Sigmoid colon (tissue), 7 donors: Measurements from ENCODE around the gene GNG14. TPM values are rescaled to one million over a fixed set of nuclear protein-coding genes. Genes with fewer than 3 reads are reported as not detected.
A peak's percentile ranks its signal among the peaks of the same experiment; 100 is the strongest.

Experiments
- DNase-seq: peaks from one replicate; pipeline ENCODE4 v3.0.0-alpha.2; 2019
- H3K27ac ChIP-seq, 4 donors: fragments of 200-600 bp; sonication (generic); one replicate each; pipeline ENCODE4 v1.5.1; 2016 to 2019; ENCODE audit warnings: mild to moderate bottlenecking in 1 of 4
- H3K27me3 ChIP-seq, 3 donors: fragments of 200-600 bp; sonication (generic); one replicate each; pipeline ENCODE4 v1.5.1; 2019; ENCODE audit warnings: mild to moderate bottlenecking in 1 of 3
- H3K36me3 ChIP-seq, 4 donors: fragments of 200-600 bp; sonication (generic); one replicate each; pipeline ENCODE4 v1.5.1; 2016 to 2019
- H3K4me1 ChIP-seq, 4 donors: fragments of 200-600 bp; sonication (generic); one replicate each; pipeline ENCODE4 v1.5.1; 2017 to 2019
- H3K4me3 ChIP-seq, 4 donors: fragments of 200-600 bp; sonication (generic); one replicate each; pipeline ENCODE4 v1.5.1; 2017 to 2019; ENCODE audit warnings: mild to moderate bottlenecking in 2 of 4, moderate library complexity in 1 of 4
- H3K9me3 ChIP-seq, 4 donors: fragments of 200-600 bp in 3 of 4; sonication (generic) in 3 of 4; one replicate each; pipeline versions ENCODE4 v1.5.1 to v1.6.1; 2013 to 2019
- CTCF ChIP-seq, 4 experiments: fragments of 450-650 bp in 3 of 4; fragments of 200-600 bp in 1 of 4; IDR thresholded peaks; one replicate each; pipeline ENCODE4 v1.5.1; 2016 to 2019; ENCODE audit warnings: antibody characterized with exemption in 4 of 4, mild to moderate bottlenecking in 3 of 4, moderate library complexity in 2 of 4
- EP300 ChIP-seq, 4 donors: sonication (generic); formaldehyde crosslinking; IDR thresholded peaks; one replicate each; pipeline ENCODE4 v1.6.1; 2017; ENCODE audit warnings: antibody characterized with exemption in 4 of 4
- POLR2A ChIP-seq, 2 donors: fragments of 450-650 bp; IDR thresholded peaks; one replicate each; pipeline ENCODE4 v1.6.1; 2016; ENCODE audit warnings: antibody characterized with exemption in 2 of 2, mild to moderate bottlenecking in 2 of 2, moderate library complexity in 2 of 2
- POLR2AphosphoS5 ChIP-seq, 4 donors: sonication (generic); formaldehyde crosslinking; IDR thresholded peaks; one replicate each; pipeline ENCODE4 v1.6.1; 2017; ENCODE audit warnings: antibody characterized with exemption in 4 of 4
- WGBS, 2 donors: extraction: QIAGEN DNeasy Blood & Tissue Kit; methylation state at CpG; one replicate each; pipeline ENCODE4 v1.1.7; 2013; 5-methylcytosine and 5-hydroxymethylcytosine counted together
- intact Hi-C: fragments of 100-400 bp; cut with DNase I; formaldehyde crosslinking; loops from one replicate; pipeline ENCODE4 v1.15.1; 2023
- polyA plus RNA-seq, 3 donors: library from polyadenylated mRNA; stranded (reverse); fragments of 200-250 nt; gene quantifications; one replicate each; pipeline ENCODE4 v1.2.3, GENCODE V29; 2013
- total RNA-seq, 4 donors: library from RNA; depleted of rRNA; stranded (reverse); fragments of >200 nt; gene quantifications; one replicate each; pipeline ENCODE4 v1.1.0, GENCODE V29; 2016
- donor health status: healthy with polysubstance abuse.
- donor health status: Bipolar disorder and iron deficiency.
- donor health status: healthy.

GNG14 gene
- total RNA-seq (not detected), polyA plus RNA-seq (not detected)

- Histone ChIP-seq H3K27ac (no peak within 1 kb of the TSS), H3K4me1 (no peaks in the 10 kb centered on the region), H3K27me3 (no peaks in the 10 kb centered on the region), H3K36me3 (no peaks in the 10 kb centered on the region), H3K4me3 (no peak within 1 kb of the TSS), H3K9me3 (no peaks in the 10 kb centered on the region)
- DNase-seq: no peak
- 82 to 89% methylated on average over 9 of the region's 9 CpGs for WGBS, 2 donors
- intact Hi-C loops: no loop called here
- TF ChIP-seq POLR2A (IDR thresholded peaks at IDR 0.05) (no peak), CTCF (IDR thresholded peaks at IDR 0.05) (no peak), EP300 (IDR thresholded peaks at IDR 0.05) (no peak), POLR2AphosphoS5 (IDR thresholded peaks at IDR 0.05) (no peak)
Observed at GRCh38 chr19:12687496-12688196, at the start of gene GNG14. Gene GNG14, plus strand, starts transcription at chr19:12687998. Its CDS starts 51 bp downstream, at chr19:12688049.

GRCh38 chr19:12638611-12639182 is 49.1 kb upstream of the GNG14 start:
- Histone ChIP-seq H3K4me1 (peaks cover 0 to 12% (median 11%) of the 10 kb centered on the region in 4 donors), H3K27me3 (no peaks in the 10 kb centered on the region), H3K36me3 (no peaks in the 10 kb centered on the region), H3K27ac (no peak overlapping the region), H3K9me3 (no peaks in the 10 kb centered on the region), H3K4me3 (no peak overlapping the region)
- DNase-seq: no peak
- WGBS, 2 donors: 94 to 97% methylated on average over 22 of the region's 22 CpGs
- TF ChIP-seq POLR2A (IDR thresholded peaks at IDR 0.05) (no peak), CTCF (IDR thresholded peaks at IDR 0.05) (no peak), POLR2AphosphoS5 (IDR thresholded peaks at IDR 0.05) (peak in 2 of 4 donors; percentile 5 to 8), EP300 (IDR thresholded peaks at IDR 0.05) (no peak)
- intact Hi-C loops: no loop called here

GRCh38 chr19:12639901-12640613 is 47.7 kb upstream of the GNG14 start:
- intact Hi-C loops: no loop called here
- Histone ChIP-seq H3K27ac (no peak overlapping the region), H3K9me3 (no peaks in the 10 kb centered on the region), H3K36me3 (no peaks in the 10 kb centered on the region), H3K27me3 (no peaks in the 10 kb centered on the region), H3K4me3 (peak overlapping the region in 3 of 4 donors; percentile 18 to 37 (median 30)), H3K4me1 (peaks cover 0 to 12% (median 11%) of the 10 kb centered on the region in 4 donors)
- 10% methylated on average over 39 of the region's 39 CpGs for WGBS, 2 donors
- DNase-seq: peak; percentile 88
- TF ChIP-seq POLR2A (IDR thresholded peaks at IDR 0.05) (no peak), POLR2AphosphoS5 (IDR thresholded peaks at IDR 0.05) (peak in 1 of 4 donors; percentile 10), EP300 (IDR thresholded peaks at IDR 0.05) (no peak), CTCF (IDR thresholded peaks at IDR 0.05) (peak; percentile 57 to 80 (median 64))

GRCh38 chr19:12641456-12641855 is 46.3 kb upstream of the GNG14 start:
- DNase-seq: no peak
- H3K4me3 ChIP-seq: no peak overlapping the region
- no peaks in the 10 kb centered on the region for H3K27me3 ChIP-seq
- no peak for TF ChIP-seq POLR2AphosphoS5 (IDR thresholded peaks at IDR 0.05)
- TF ChIP-seq CTCF (IDR thresholded peaks at IDR 0.05): no peak
- no peak for TF ChIP-seq EP300 (IDR thresholded peaks at IDR 0.05)
- H3K27ac ChIP-seq: no peak overlapping the region
- no peaks in the 10 kb centered on the region for H3K9me3 ChIP-seq
- intact Hi-C loops: no loop called here
- H3K36me3 ChIP-seq: no peaks in the 10 kb centered on the region
- H3K4me1 ChIP-seq: peaks cover 0 to 12% (median 11%) of the 10 kb centered on the region in 4 donors
- WGBS, 2 donors: 73 to 84% methylated on average over 13 of the region's 13 CpGs
